GM18498 (cell line): ENCODE results near the gene EXO5.
"Not testable (repeated sequence)": the region's sequence is repeated elsewhere in the genome, so short reads cannot be mapped to it uniquely, and the experiment has no call there.

Source experiments
- ATAC-seq: cut with Tn5 transposase; IDR thresholded peaks from one replicate; pipeline ENCODE4 v1.9.1; 2021; ENCODE audit warnings: mild to moderate bottlenecking, moderate library complexity; ENCODE audit not compliant: unreplicated experiment

EXO5 gene

DNA sequence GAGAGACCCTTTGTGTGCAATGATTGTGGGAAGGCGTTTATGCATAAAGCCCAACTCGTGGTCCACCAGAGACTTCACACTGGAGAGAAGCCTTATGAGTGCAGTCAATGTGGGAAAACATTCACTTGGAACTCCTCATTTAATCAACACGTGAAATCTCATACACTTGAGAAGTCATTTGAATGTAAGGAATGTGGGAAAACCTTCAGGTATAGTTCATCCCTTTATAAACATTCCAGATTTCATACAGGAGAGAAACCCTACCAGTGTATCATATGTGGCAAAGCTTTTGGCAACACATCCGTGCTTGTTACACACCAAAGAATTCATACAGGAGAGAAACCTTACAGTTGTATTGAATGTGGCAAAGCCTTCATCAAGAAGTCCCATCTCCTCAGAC, 38.4 kb downstream of the EXO5 start:
- no peak for ATAC-seq

GRCh38 chr1:40553017-40553416, 44.5 kb downstream of the EXO5 start:
- no peak for ATAC-seq

DNA sequence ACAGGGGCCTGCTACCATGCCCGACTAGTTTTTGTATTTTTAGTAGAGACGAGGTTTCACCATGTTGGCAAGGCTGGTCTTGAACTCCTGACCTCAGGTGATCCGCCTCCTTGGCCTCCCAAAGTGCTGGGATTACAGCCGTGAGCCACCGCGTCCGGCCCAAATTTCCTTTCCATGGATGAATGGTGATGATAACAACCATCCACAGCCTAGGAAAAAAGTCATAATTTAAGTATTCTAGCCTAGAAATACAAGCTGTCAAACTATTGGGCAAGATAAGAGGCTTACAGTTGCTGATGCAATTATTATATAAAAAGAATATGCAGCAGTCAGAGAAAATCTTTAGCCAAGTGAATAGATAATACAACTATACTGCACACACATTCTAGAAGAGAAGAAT, 46.2 kb downstream of the EXO5 start:
- ATAC-seq, result not testable (repeated sequence)

DNA sequence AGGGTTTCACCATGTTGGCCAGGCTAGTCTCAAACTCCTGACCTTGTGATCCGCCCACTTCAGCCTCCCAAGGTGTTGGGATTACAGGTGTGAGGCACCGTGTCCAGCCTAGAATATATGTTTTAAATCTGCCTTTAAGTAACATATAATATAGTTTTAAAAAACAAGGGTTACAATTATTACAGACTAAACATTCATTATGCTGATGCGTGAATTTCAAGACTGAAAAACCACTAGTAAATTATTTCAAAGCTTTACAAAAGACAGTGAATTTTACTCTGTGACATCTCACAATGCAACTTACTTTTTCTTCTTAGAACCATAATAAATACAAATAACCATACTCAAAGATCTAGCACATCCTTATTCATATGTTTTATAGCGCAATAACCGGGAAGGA, 47.6 kb downstream of the EXO5 start:
- ATAC-seq, result no peak

DNA sequence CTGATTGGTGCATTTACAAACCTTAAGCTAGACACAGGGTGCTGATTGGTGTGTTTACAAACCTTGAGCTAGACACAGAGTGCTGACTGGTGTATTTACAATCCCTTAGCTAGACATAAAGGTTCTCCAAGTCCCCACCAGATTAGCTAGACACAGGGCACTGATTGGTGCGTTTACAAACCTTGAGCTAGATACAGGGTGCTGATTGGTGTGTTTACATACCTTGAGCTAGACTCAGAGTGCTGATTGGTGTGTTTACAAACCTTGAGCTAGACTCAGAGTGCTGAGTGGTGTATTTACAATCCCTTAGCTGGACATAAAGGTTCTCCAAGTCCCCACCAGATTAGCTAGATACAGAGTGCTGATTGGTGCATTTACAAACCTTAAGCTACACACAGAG, 49.7 kb downstream of the EXO5 start:
- ATAC-seq, result not testable (repeated sequence)

DNA sequence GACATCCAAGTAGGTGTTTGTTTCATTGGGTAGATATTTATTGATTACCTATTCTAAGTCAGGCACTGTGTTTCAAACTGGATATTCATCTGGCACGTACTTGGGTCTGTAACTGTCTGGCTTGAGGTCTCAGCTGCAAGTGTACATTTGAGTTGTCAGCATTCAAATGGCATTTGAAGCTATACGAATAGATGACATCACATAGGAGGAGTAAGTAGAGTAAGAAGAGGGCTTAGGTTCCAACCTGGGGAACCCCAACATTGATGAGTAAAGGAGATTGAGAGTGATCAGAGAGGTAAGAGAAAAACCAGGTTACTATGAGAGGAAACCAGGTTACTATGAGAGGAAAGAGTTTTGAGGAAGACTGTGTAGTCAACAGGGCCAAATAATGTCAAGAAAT, 53.6 kb downstream of the EXO5 start:
- ATAC-seq, result no peak

DNA sequence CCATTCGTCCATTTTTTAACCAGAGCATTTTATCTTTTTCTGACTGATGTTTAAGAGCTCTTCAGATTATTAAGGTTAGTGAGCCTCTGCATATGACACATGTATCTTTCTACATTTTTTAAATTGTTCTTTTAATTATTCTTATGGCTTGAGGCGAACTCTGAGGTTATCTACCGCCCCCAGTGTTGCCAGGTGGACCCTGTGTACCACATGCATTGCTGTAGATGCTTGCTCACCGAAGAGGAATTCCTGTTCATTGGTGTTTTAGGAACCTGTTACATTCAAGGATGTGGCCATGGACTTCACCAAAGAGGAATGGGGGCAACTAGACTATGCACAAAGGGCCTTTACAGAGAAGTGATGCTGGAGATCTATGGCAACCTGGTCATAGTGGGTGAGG, 54.7 kb downstream of the EXO5 start:
- no peak for ATAC-seq

DNA sequence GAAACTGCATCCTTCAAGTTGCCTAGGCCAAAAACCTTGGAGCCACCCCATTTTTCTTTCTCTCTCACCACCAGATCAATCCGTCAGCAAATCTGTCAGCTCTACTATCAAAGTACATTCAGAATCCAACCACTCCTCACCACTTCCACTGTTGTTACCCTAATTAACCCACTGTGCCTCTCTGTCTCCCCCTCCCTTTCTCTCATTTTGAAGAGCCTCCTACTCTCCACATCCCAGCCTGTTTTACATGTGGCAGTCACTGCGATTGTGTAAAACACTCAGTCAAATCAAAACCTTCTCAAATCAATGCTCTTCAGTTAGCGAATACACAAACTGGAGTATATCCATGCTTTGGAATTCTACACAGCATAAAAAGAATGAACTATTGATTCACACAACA, 55.9 kb downstream of the EXO5 start:
- ATAC-seq, result no peak

- no peak for ATAC-seq
Observed at GRCh38 chr1:40564913-40565312, 56.3 kb downstream of the EXO5 start.
